ENCODE measurements around the gene PCDH8. TPM values are rescaled to one million over a fixed set of nuclear protein-coding genes. Genes with fewer than 3 reads are reported as not detected.

Gene PCDH8
- total RNA-seq, 1 experiment from 2014 or later: 2.1 TPM

- Mint-ChIP-seq H3K9me3 (peaks cover 7 to 10% of the 10 kb centered on the region in 2 experiments; a peak in 4 of 5 replicates), H3K27ac (no peak overlapping the region), H3K36me3 (ENCODE audit: insufficient read depth in 1 of 3, low read depth in 3 of 3) (peaks cover 0 to 16% (median 9%) of the 10 kb centered on the region in 3 experiments; a peak in 4 of 7 replicates), H3K4me3 (no peak overlapping the region), H3K27me3 (ENCODE audit: low read depth) (peaks cover 65% of the 10 kb centered on the region), H3K4me1 (peaks cover 72 to 76% of the 10 kb centered on the region in 2 experiments)
- Histone ChIP-seq H4K91ac (ENCODE audit: insufficient read length, low read depth, low read length) (no peak overlapping the region), H3K4me2 (ENCODE audit: insufficient read depth, insufficient read length, low read length) (no peak overlapping the region), H2BK20ac (ENCODE audit: low read depth, low read length, poor library complexity, severe bottlenecking) (no peak overlapping the region), H2AK5ac (ENCODE audit: insufficient read length, low read length) (no peak overlapping the region), H2BK15ac (ENCODE audit: low read depth, low read length) (no peak overlapping the region), H4K5ac (ENCODE audit: insufficient read length, low read depth, low read length) (no peak overlapping the region), H3T11ph (ENCODE audit: low read length) (no peak overlapping the region), H2BK120ac (ENCODE audit: low read depth, low read length, poor library complexity, severe bottlenecking) (no peak overlapping the region), H3K27ac (ENCODE audit: insufficient read length, low read depth, low read length) (no peak overlapping the region), H4K8ac (replicated peaks; ENCODE audit: insufficient read length, low read depth, low read length) (no peak overlapping the region), H2BK12ac (ENCODE audit: insufficient read length, low read depth, low read length) (no peak overlapping the region), H3K9me3 (ENCODE audit: control insufficient read depth, low read depth, low read length) (no peaks in the 10 kb centered on the region), H3K56ac (ENCODE audit: insufficient read length, low read depth, low read length) (no peak overlapping the region), H3K14ac (ENCODE audit: insufficient read depth, low read length) (no peak overlapping the region), H3K23ac (ENCODE audit: insufficient read length, low read depth, low read length) (no peak overlapping the region), H3K4ac (ENCODE audit: low read depth, low read length) (no peak overlapping the region), H3K79me2 (ENCODE audit: insufficient read depth, low read length) (no peaks in the 10 kb centered on the region), H2BK5ac (ENCODE audit: insufficient read length, low read length) (no peak overlapping the region), H3K18ac (ENCODE audit: insufficient read length, low read depth, low read length) (no peak overlapping the region), H3K4me1 (ENCODE audit: insufficient read depth, low read length) (peaks cover 16% of the 10 kb centered on the region), H3K27me3 (ENCODE audit: insufficient read depth, low read length) (peaks cover 8% of the 10 kb centered on the region; the same call in 1 of the 2 replicates), H2AFZ (ENCODE audit: low read length) (no peak overlapping the region), H3K9ac (ENCODE audit: extremely low read depth, insufficient read length, low read length) (no peak overlapping the region), H3K23me2 (ENCODE audit: insufficient read length, low read depth, low read length, poor library complexity, severe bottlenecking) (no peaks in the 10 kb centered on the region), H4K20me1 (ENCODE audit: control insufficient read depth, insufficient read depth, insufficient read length) (no peaks in the 10 kb centered on the region), H3K79me1 (ENCODE audit: insufficient read depth, low read depth, low read length, poor library complexity, severe bottlenecking) (no peaks in the 10 kb centered on the region)
- DNase-seq: no peak
- no peak for TF ChIP-seq CTCF (conservative IDR thresholded peaks at IDR 0.05)
- no CpG with 5 or more reads among the region's 7 CpGs for whole genome bisulfite sequencing (ENCODE audit: extremely low coverage, insufficient read length, low lambda C conversion rate)
Measured at GRCh38 chr13:52884429-52885010, 36.1 kb upstream of the PCDH8 start.
